HG03095 (cell line): ENCODE results near the gene GPRIN2.
"Not testable (repeated sequence)": the region's sequence is repeated elsewhere in the genome, so short reads cannot be mapped to it uniquely, and the experiment has no call there.

Source experiments
- ATAC-seq: cut with Tn5 transposase; IDR thresholded peaks from one replicate; pipeline ENCODE4 v1.9.1; 2021; ENCODE audit warnings: moderate library complexity; ENCODE audit not compliant: unreplicated experiment

The GPRIN2 gene

DNA sequence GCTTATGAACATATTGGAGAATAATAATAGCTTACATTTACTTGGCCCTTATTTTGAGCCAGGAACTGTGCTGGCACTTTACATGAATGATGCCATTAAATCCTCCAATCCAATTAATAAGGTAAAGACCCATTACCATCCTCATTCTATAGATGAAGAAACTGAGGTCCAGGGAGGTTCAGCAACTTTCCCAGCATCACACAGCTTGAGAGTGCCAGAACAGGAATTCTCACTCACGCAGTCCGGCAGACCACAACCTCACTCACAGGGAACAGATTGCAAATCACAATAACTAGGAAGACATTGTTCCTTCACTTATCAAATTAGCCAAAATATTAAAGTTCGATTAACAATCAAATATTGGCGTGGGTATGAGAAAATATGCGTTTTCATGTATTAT lies 18.3 kb downstream of the GPRIN2 start:
- no peak for ATAC-seq

- no peak for ATAC-seq
These were observed 19.1 kb downstream of the GPRIN2 start for GRCh38 chr10:46537309-46537708.

DNA sequence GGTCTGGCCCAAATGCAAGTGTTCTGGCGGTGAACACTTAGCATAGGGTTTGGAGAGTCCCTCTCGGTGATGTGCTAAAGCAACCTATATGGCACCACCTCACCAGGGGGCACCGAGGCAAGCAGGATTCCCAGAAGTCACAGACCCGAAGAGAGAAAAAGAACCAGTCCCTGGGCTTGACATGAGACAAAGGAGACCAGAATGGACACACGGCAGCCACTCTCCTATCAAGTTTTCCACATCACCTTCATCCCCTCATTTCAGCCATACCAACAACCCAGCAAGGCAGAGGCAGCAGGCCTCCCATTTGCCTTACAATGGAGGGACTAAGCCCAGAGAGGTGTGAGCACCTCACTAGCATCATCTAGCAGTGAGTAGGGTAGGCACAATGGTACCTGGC lies 19.7 kb downstream of the GPRIN2 start:
- no peak for ATAC-seq

DNA sequence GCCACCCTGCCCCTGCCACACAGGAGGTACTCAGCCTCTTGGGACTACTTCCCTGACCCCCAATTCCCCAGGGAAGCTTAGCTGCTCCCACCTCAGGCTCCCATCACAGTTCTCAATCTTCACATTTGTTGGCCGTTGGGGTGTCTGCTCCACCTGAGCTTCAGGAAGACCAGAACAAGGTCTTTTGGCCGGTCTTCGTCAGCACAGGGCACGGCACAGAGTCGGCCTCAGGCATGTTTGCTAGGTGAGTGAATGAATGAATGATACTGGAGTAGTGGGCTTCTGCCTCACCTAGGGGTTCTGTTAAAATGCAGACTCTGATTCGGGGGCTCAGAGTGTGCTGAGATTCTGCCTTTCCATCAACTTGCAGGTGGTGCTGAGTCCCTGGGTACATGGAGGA lies 20.3 kb downstream of the GPRIN2 start:
- ATAC-seq, result no peak

DNA sequence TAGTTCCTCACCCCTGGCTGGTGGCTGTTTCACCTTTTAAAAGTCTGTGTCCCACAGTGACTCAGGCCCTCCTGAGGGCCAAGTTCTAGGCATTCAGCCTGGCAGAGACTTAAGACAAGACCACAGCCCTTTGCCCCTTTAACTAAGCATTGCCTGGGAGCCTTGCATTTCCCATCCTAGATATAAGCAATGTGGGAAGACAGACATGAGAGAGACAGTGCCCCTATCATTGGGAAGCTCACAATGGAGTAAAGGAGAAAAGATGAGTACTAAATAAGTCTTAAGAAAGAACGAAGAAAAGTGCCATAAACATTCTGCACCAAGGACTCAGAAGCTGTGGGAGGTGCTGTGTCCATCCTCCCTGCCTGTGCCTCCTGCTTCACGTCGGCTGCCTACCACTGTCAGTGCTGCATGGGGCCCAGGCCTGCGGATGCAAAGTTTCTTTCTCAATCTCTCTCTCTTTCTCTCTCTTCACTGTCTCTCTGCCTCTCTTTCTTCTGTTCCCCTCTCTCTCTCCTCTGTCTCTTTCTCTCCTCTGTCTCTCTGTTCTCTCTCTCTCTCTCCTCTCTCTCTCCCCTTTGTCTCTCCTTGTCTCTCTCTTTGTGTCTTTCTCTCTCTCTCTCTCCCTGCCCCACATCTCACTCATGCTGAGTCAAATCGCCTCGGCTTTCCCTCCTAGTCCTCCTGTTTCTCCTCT lies 21.5 kb downstream of the GPRIN2 start:
- ATAC-seq, result no peak

GRCh38 chr10:46532256-46532655 lies 24.2 kb downstream of the GPRIN2 start:
- not testable (repeated sequence) for ATAC-seq

GRCh38 chr10:46530249-46531186 lies 25.9 kb downstream of the GPRIN2 start:
- no peak for ATAC-seq

DNA sequence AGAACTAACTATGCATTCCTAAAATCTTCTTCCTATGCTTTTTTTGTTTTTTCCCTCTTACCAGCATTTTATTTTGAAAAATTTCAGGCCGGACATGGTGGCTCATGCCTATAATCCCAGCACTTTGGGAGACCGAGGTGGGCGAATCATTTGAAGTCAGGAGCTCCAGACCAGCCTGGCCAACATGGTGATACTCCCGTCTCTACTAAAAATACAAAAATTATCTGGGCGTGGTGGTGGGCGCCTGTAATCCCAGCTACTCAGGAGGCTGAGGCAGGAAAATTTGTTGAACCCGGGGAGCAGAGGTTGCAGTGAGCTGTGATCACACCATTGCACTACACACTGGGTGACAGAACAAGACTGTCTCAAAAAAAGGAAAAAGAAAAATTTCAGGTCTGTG lies 26.7 kb downstream of the GPRIN2 start:
- not testable (repeated sequence) for ATAC-seq

- ATAC-seq, result no peak
These were observed 27.5 kb downstream of the GPRIN2 start for GRCh38 chr10:46528675-46529615.

DNA sequence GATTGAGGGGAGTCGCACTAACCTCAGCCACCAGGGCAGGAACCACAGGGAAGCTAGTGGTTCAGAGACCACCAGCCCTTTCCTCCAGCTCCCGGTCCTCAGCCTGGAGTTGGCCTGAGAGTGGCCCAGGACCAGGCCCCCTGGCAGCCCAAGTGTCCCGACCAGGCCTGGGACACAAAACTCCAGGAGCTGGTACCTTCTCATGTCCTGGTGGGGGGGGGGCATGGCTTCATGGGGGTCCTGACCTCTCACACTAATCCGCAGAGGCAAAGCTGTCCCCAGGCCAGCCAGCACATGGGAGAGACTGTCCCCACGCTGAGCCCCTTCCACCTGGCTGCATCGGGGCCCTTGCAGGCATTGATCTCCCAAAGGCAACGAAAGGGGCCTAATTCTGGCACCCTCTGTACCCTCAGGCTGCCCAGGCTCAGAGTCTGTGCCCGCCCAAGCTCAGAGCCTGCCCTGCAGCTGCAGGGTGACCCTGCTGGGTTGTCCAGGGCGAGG lies 28.2 kb downstream of the GPRIN2 start:
- ATAC-seq, result no peak

GRCh38 chr10:46527241-46527811 lies 29.1 kb downstream of the GPRIN2 start:
- no peak for ATAC-seq

DNA sequence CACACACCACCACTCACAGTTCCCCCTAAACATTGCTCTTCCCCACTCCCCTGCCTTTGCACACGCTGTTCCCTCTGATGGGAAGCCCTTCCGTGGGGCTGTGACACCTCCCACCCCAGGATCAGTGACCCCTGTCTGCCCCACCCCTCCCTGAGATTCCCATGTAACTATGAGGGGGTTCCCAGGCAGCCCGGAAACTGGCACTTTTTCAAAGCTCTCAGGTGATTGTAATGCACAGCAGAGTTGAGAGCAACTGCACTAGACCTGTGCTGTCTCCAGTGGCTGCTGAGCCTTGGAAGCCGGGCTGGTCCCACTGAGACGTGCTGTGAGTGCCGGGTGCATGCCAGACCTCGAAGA lies 29.8 kb downstream of the GPRIN2 start:
- ATAC-seq, result no peak

- no peak for ATAC-seq
These were observed 30.4 kb downstream of the GPRIN2 start for GRCh38 chr10:46525824-46526681.

DNA sequence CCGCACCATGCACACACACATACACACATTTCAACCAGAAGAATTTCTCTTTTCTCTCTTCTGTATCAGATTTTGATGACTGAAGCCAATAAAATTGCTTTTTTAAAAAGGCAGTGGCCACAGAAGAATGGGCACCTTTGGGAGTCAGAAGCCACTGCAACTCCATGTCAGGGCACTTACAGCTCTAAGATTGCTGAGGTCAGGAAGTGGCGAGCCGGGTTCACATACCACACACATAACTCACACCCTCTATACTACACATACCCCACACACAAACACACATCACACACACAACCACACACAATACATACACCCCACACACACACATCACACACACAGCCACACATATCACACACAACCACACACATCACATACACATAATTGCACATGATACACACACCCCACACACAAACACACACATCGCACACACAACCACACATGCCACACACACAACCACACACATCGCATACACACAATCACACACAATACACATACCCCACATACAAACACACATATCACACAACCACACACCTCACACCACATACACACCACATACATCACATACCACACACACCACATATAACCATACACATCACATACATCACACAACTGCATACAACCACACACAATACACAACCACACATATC lies 31.2 kb downstream of the GPRIN2 start:
- ATAC-seq, result no peak

DNA sequence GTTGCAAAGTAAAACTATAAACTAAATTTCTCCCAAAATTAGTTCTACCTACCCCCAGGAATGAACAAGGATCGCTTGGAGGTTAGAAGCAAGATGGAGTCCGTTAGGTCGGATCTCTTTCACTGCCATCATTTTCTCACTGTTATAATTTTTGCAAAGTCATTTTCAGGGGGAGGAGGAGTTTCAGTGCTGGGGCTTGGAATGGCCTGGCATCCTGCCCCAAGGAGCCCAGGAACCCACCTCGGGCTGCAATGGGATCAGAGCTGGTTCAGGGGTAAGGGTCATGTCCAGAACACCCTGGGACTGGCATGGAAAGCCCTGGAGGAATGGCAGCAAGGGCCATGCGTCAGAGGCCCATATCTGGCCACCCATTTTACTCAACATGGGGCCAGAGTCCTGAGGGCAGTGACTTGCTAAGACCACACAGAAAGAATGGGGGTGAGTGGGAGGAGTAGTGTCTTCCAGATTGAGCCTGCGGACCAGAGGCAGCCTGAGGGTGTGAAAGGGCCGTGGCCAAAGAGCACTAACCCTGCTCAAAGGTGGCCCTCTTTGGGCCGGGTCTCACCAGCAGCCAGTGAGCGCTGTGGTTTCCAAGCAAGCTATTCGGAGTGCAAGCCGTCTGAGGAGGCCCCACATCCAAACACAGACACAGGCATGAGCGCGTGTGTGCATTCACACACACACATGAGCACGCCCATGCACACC lies 31.8 kb downstream of the GPRIN2 start:
- ATAC-seq, result no peak

DNA sequence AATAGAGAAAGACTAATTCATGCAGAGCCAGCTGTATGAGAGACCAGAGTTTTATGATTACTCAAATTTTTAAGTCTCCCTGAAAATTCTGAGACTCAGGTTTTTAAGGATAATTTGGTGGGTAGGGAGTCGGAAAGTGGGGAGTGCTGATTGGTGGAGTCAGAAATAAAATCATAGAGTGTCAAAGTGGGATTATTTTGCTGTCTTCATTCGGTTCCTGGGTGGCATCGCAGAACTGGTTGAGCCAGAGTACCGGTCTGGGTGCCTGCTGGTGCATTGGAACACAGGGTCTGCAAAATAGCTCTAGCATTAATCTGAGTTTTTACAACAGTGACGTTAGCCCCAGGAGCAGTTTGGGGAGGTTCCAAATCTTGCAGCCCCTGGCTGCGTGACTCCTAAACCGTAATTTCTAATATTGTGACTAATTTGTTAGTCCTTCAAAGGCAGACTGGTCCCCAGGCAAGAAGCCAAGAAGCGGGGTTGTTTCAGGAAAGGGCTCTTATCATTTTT lies 32.4 kb downstream of the GPRIN2 start:
- ATAC-seq, result no peak

DNA sequence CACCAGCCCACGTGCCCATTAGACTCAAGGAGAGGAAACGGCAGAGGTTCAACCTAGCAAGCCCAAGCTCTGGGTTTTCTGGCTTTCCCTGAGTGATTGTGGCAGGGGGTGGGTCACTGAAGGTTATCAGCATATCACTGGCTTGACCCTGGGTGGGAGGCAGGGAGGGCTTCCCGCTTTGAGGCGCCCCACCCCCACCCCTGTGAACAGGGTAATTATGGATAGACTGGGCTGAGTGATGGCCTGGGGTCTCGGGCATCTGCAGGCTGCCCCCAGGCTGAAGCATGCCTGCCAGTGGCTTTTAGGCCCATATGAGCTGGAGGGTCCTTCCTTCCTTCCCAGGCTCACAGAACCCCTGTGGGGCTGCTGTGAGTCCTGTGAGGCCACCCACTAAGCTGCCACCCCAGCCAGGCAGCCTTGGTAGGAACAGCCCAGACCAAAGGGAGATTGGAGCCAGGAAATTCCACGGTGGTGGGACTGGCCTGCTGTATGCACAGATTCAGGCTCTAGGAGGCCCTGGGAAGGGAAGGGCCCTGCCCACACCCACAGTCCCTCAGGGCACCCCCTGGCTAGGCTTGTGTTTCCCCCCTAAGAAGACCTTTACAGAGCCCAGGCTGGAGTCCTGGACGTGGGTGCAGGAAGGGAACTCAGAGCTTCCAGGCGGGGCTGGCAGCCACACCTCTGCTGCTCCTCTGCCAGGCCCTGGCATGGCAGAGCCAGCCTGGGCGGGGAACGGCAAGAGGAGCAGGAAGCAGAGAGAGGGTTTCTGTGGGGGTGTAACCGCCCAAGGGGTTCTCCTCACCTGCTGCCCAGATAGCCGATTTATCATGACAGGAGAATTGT lies 33.1 kb downstream of the GPRIN2 start:
- ATAC-seq, result no peak
